GM15510 (cell line): ENCODE data around the gene WDR74.

Experiments used
- POLR2A ChIP-seq: IDR thresholded peaks from 3 replicates; pipeline ENCODE4 v1.6.1; 2011; ENCODE audit warnings: borderline replicate concordance; ENCODE audit not compliant: insufficient read length; ENCODE audit errors: extremely low read depth

WDR74 gene

DNA sequence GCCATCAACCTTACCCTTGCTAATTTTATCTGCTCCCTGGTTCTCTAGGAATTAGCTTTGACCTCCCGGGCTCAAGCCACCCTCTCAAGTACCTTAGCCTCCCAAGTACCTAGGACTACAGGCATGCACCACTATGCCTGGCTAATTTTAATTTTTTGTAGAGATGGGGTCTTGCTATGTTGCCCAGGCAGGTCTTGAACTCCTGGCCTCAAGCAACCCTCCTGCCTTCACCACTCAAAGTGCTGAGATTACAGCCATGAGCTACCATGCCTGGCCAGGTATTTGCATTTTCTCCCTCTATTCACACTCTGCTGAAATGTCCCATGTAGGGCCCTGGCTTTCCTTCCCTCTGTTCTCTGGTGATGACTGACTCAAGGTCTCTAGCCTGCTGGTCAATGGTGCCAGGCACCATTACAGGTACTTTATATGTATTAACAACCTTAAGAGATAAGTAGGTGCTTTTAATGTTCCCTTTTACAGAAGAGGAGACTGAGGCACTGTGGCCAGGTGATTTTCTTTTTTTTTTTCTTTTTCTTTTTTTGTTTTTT is 8.5 kb upstream of the WDR74 start:
- no peak for TF ChIP-seq POLR2A

- TF ChIP-seq POLR2A = no peak
Measured at GRCh38 chr11:62846177-62846576, 6.8 kb upstream of the WDR74 start.

- TF ChIP-seq POLR2A = no peak
Measured at GRCh38 chr11:62844154-62844553, 4.8 kb upstream of the WDR74 start.

GRCh38 chr11:62843466-62843865 is 4.1 kb upstream of the WDR74 start:
- TF ChIP-seq POLR2A = no peak

GRCh38 chr11:62842171-62842741 is 2.9 kb upstream of the WDR74 start:
- TF ChIP-seq POLR2A = no peak

DNA sequence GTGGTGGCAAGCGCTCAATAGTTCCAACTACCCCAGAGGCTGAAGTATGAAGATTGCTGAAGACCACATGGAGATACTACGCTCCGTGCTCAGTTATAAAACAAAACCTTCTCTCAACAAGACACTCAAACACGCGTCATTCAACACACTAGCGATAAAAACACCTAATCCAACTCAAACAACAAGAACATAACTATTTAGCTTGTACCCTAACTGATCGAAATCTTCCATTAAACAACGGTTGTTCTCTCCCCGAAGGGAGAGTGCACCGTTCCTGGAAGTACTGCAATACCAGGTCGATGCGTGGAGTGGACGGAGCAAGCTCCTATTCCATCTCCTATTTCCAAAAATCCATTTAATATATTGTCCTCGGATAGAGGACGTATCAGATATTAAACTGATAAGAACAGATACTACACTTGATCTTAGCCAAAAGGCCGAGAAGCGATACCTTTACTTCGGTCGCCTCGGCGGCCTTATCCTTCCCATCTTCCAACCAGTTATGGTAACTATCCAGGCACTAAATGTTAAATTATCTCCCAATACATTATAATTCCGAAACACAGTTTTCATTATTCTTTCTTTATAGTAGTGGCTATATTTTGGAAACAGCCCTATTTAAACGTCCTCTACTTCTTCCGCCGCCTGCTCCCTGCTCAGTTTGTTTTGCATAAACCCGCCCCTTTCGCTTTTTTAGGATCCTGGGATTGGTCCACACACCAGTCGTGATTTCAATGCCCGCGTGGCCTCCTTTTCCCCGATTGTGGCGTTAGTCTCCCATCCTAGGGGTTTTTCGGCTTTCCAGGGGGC is 2.2 kb upstream of the WDR74 start:
- TF ChIP-seq POLR2A = peak; percentile 99

GRCh38 chr11:62835336-62835735 is 4.1 kb downstream of the WDR74 start:
- no peak for TF ChIP-seq POLR2A

- TF ChIP-seq POLR2A = no peak
Measured at GRCh38 chr11:62832336-62833234, 6.8 kb downstream of the WDR74 start, which contains the start of gene TEX54. Gene TEX54 (minus strand): TSS chr11:62832841.

- peak; percentile 68 for TF ChIP-seq POLR2A
Measured at GRCh38 chr11:62831520-62832335, 7.7 kb downstream of the WDR74 start, which contains the start of gene STX5. Gene STX5 (minus strand): TSS chr11:62832051. CDS start chr11:62831243, 808 bp downstream.

- TF ChIP-seq POLR2A = no peak
Measured at GRCh38 chr11:62830904-62831519, 8.4 kb downstream of the WDR74 start.

DNA sequence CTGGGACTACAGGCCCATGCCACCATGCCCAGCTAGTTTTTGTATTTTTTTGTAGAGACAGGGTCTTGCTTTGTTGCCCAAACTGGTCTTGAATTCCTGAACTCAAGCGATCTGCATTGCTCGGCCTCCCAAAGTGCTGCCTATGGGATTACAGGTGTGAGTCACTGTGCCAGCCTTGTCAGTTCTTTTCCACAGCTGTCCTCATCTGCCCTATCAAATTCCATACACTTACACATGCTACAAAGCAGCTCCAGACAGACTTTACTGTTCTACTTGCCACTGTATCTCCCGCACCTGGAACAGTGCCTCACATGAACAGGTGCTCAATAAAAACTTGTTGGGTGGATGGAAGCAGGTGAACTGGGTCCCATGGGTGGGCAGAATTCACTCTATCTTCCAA is 15.7 kb downstream of the WDR74 start:
- no peak for TF ChIP-seq POLR2A

DNA sequence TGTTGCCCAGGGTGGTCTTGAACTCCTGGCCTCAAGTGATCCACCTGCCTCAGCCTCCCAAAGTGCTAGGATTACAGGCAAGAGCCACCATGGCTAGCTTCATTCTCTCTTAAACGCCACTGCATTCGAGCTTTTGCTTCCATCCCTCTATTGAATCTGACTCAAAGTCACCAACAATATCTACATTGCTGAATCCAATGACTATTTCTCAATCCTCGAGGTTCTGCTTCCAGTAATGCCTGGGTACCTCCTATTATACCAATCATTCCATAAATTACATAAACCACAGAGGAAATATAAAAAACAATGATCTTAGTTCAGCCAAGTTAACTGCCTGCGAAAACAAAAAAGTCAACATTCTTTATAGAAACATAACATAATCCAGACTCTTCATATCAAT is 22.3 kb downstream of the WDR74 start:
- TF ChIP-seq POLR2A = no peak

- no peak for TF ChIP-seq POLR2A
Measured at GRCh38 chr11:62816557-62816956, 22.8 kb downstream of the WDR74 start.
